CD1c-positive myeloid dendritic cell (primary cell): ENCODE results near the gene RPS19BP1.
A peak's percentile ranks its signal among the peaks of the same experiment; 100 is the strongest.
"Not testable (repeated sequence)": the region's sequence is repeated elsewhere in the genome, so short reads cannot be mapped to it uniquely, and the experiment has no call there.

Experiments
- DNase-seq: peaks from one replicate; pipeline ENCODE4 v3.0.0-alpha.2; 2016; ENCODE audit errors: extremely low spot score

Gene RPS19BP1

DNA sequence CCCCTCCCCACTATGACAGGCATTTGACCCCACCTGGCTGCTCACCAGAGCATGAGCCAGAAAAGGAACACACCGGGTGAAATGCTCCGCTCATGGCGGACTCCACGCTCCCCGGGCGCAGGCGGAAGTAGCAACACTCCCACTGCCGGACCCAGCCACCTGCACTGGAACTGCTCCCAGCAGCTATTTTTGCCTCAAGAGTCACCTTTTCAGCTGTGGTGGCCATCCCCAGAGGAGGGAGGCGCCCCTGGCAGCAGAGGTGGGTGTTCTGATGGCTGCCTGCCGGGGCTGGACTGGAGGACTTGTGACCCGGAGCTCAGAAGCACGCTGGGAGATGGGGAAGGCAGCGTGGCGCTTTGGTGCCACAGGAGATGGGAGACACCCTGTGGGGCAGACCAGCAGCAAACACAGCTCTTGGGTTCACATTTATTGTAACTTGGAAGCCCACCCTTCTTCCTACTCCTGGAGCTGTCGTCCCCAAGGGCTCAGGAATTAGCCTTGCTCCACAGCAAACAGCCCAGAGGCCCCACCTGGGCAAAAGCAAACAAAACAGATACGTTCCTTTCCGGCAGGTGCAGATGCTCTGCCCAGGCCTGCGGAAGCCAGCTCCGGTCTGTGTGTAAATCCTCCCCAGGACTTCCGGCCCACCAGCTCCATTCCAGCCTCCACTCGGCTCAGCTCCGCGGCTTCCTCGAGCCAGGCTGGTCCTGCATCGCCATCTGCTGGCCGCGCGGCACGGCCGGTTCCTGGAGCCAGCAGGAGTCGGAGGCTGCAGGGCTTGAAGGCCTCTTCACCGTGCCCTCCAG, 3.7 kb downstream of the RPS19BP1 start:
- peak; percentile 94 for DNase-seq

DNA sequence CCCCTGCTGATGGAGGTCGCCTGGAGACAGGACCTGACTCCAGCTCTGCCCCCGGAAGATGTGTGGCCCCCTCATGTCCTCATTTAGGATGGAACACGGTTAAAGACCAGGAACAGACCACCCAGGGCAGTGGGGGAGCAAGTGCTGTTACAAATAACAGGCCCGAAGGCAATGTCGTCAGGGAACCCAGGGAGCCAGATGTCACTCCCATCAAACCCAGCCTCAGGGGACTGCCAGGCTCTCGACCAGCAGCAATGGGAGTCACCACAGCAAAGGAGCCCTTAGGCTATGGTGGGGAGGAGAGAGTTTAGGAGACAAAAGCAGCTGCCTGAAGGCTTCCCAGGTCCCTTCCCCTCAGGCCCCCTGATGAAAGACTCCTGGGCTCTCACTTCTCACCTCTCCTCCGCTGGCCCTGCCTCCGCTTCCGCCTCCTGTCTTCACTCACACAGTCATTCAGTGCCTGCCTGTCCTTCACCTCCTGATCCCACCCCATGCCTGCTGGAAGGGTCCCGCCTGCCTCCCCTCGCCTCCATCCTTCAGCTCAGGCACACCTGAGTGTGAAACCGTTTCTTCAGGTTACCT, 4.4 kb downstream of the RPS19BP1 start:
- DNase-seq: no peak

DNA sequence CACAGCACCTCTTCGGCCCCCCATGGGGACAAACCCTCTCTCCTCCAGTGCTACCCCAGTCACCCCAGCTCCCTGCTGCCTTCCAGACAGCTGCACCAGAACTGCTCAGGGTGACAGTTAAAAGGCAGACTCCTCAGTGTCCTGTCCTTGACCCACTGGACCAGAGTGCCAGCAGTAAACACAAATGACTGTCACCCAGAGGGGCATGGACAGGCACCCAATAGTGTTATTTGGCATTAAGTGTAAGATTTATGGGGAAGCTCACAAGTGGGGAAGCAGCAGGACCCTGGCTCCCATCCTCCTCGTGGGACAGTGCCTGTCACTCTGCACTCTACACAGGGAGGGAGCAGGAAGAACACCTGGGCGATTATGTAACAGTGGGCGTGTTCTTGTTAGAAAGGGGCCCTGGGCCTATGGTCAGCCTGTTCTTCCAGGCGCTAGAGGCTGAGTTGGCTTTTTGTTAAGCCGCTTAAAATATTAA, 5.0 kb downstream of the RPS19BP1 start:
- no peak for DNase-seq

DNA sequence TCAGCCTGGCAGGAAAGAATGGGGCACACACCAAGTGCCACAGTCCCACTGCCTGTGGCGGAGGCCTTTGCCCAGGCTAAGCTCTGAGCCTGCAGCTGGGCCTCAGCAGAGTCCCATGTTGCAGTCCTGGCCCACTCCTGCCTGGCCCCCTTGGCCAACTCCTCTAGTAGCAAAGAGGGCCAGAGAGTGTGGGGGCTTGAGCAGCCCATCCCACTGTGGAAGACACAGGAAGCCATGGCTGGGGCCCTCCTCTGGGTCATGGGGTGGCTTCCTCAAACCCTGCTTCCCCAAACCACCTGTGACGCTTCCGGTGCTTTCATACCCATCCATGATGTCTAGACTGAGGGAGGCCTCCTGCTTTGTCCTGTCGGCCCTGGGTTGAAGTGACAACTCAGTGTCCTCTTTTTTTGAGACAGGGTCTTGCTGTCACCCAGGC, 5.8 kb downstream of the RPS19BP1 start:
- DNase-seq: peak; percentile 55

DNA sequence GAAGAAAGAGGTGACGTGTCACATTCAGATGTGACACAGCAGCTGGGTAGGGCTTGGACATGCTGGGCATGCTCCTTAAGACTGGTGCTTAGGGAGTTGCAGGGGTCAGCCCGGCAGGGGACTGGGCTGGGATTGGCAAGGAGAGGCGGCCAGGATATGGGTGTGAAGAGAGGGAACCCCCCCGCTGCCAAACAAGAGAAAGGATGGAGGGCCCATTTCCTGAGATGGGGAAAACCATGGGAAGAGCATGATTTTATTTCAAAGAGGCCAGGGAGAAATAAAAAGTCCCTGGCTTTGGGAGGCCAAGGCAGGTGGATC, 6.9 kb downstream of the RPS19BP1 start:
- no peak for DNase-seq

DNA sequence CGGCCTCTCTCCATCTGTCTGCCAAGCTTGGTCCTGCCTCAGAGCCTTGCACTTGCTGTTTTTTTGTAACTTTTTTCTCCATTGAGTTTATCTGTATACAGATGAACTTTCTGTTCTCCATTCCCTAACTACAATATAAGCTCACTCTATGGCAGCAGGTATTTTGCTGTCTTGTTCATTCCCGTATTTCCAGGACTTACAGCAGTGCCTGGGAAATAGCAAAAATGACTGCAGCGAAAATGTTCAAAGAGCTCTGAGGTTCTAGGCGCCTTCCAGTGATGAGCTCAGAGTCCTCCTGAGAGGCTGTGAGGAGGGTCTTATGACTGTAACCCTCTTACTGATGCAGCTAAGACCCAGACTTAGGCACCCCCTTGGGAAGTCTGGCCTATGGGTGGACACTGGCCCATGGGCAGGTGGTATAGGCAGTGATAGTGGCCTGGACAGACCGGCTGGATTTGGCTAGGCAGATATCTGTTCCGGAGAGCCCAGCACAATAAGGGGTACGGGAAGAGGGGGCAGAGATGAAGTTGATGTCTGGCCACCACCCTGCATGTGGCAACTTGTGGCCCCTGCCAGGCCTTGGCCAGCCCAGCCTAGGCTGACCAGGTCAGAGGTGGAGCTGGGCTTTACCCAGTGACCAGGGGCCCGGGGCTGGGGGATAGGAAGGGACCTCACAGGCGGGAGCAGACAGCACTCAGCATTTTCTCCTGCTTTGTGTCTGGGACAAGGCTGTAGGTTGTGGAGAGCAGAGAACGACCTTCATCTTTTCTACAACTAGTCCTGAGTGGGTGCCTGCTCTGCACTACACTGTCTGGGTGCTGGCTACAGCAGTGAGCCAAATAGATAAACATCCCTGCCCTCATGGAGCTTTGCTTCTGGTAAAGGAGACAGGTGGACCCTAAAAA, 7.5 kb downstream of the RPS19BP1 start:
- DNase-seq: no peak

DNA sequence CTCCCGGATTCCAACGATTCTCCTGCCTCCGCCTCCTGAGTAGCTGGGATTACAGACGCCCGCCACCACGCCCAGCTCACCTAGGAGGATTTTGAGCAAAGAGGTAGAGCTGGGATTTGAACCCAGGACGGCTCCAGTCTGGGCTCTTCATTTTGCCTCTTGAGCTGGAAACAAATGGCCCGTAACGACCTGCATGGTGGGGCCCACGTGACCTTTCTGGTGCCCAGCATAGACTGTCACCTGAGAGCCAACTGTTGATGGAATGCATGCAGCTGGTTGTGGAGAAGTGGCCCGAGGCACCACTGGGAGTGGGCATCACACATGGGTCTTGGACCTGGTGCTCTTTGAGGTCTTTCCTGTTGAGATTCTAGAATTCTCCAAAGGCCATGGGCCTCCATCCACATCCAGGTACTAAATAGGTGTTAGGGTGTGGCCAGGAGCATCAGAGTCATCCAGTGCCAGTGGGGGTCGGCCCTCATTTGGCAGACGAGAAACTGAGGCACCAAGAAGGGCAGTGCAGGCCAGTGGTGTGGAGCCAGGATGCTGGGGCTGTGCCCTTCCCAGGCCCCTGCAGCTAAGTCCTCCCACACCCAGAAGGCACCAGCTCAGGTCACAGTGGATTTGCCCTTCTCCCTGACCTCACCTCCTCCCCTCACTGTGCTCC, 8.3 kb downstream of the RPS19BP1 start:
- no peak for DNase-seq

DNA sequence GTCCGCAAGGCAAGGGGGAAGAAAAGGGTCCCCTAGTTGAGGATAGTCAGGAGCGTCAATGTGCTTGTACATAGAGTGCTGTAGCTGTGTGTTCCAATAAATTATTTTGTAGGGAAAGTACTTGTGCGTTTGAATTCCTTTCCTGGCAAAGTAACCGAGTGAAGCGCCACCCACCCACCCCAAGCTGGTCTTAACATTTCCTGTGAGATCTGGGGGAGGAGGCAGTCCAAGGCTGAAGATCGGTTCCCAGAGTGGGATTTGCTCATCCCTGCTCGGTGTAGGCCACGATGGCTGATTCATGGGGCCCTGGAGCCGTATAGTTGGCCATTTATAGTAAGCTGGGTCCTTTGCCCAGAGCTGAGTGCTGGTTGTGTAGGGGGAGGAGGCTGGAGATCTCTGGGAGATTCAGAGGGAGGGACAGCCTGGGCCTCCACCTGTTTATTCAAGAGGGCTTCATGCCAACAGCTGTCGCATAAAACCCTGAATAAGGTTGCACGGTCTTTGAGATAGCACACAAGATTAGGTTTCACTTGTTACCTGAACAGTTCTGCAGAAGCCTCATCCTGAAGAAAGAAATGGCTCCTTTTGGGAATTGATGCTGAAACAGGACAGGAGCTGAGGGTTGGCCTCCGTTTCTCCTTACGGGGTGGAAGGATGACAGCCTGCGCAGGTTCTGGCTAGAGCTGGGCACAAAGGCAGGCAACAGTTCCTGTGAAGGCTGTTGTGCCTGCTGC, 9.8 kb downstream of the RPS19BP1 start:
- DNase-seq: no peak

DNA sequence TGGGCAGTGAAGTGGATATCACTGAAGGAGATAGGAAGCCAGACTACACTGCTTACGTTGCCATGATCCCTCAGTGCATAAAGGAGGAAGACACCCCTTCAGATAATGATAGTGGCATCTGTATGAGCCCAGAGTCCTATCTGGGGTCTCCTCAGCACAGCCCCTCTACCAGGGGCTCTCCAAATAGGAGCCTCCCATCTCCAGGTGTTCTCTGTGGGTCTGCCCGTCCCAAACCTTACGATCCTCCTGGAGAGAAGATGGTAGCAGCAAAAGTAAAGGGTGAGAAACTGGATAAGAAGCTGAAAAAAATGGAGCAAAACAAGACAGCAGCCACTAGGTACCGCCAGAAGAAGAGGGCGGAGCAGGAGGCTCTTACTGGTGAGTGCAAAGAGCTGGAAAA, 10.5 kb downstream of the RPS19BP1 start:
- not testable (repeated sequence) for DNase-seq

DNA sequence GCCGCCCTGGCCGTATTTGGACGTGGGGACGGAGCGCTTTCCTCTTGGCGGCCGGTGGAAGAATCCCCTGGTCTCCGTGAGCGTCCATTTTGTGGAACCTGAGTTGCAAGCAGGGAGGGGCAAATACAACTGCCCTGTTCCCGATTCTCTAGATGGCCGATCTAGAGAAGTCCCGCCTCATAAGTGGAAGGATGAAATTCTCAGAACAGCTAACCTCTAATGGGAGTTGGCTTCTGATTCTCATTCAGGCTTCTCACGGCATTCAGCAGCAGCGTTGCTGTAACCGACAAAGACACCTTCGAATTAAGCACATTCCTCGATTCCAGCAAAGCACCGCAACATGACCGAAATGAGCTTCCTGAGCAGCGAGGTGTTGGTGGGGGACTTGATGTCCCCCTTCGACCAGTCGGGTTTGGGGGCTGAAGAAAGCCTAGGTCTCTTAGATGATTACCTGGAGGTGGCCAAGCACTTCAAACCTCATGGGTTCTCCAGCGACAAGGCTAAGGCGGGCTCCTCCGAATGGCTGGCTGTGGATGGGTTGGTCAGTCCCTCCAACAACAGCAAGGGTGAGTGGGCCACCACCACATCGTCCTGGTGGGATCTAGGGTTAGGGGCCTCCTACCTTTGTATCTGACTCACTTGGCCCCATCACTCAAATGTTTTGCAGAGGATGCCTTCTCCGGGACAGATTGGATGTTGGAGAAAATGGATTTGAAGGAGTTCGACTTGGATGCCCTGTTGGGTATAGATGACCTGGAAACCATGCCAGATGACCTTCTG, 11.3 kb downstream of the RPS19BP1 start:
- peak; percentile 93 for DNase-seq

DNA sequence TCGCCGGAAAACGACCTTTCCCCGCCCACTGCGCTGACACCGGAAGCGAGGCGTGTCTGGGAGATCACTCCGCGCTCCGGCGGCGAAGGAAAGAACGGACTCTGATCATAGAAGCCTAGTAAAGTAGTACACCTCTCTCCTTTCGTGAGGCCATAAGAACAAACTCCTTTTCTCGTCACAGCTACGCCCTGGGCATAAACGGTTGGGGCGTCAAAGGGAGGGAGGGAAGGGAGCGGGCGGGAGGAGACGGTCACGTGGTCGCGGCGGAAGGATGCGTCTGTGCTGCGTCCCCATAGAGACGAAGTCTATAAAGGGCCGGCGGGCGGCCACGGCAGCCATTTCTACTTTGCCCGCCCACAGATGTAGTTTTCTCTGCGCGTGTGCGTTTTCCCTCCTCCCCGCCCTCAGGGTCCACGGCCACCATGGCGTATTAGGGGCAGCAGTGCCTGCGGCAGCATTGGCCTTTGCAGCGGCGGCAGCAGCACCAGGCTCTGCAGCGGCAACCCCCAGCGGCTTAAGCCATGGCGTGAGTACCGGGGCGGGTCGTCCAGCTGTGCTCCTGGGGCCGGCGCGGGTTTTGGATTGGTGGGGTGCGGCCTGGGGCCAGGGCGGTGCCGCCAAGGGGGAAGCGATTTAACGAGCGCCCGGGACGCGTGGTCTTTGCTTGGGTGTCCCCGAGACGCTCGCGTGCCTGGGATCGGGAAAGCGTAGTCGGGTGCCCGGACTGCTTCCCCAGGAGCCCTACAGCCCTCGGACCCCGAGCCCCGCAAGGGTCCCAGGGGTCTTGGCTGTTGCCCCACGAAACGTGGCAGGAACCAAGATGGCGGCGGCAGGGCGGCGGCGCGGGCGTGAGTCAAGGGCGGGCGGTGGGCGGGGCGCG, 12.1 kb downstream of the RPS19BP1 start, which contains the start of gene ATF4:
TSS of gene ATF4 (plus strand) at position 337 of the 880 bp plus-strand sequence. CDS start 884 bp downstream, outside the sequence.
- DNase-seq: peak; percentile 95

DNA sequence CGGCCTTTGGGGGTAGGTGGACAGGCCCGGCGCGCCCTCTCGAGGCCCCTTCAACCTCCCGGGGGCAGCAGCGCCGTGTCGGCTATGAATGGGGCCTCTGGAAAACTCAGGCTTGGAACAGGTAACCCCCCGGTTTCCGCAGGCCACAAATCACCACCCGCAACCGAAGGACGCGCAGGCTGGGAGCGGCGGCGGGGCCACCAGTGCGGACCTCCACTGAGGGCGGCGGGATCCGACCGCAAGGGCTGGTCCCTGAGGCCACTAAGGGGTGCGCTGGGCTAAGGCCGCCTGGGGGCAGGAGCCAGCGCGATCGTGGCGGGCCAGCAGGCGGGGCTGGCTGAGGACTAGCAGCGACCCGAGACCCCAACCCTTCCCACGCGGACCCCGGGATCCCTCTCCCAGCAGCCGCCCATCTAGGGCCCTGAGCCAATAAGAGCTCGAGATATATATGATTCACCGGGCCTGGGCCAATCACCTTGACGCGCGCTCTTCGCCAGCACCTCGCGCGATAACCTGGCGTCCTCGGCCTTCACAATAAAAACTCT, 12.8 kb downstream of the RPS19BP1 start:
- DNase-seq: peak; percentile 99

DNA sequence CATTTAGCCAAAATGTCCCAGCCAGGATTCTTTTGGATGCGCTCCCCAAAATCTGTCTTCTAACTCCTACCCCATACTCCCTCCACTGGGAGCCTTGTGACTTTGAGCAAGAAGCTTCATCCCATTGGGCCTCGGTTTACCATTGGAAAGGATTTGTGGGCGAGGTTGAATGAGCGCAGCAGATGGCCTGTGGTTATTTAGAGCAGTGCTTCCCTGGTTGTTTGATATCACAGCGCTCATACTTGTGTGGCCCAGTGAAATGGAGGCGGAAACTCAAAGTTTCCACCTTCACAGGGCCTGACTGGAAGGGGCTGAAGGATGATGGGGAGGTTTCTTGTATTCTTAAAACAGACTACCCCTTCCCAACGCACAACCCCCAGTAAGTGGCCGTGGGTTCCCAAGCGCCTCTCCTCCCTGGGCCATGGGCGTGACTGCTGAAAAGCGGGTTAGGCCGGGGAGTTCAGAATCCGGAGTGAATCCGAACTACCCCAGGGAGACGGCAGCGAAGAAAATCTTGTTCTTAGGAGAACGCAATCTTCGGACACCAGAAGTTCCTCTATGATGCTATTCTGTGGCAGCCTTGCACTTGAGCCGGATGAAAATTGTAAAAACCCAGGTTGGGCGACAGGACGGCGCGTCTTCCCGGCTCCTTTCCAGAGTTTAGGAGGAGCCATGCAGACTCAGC, 13.4 kb downstream of the RPS19BP1 start:
- DNase-seq: peak; percentile 35

DNA sequence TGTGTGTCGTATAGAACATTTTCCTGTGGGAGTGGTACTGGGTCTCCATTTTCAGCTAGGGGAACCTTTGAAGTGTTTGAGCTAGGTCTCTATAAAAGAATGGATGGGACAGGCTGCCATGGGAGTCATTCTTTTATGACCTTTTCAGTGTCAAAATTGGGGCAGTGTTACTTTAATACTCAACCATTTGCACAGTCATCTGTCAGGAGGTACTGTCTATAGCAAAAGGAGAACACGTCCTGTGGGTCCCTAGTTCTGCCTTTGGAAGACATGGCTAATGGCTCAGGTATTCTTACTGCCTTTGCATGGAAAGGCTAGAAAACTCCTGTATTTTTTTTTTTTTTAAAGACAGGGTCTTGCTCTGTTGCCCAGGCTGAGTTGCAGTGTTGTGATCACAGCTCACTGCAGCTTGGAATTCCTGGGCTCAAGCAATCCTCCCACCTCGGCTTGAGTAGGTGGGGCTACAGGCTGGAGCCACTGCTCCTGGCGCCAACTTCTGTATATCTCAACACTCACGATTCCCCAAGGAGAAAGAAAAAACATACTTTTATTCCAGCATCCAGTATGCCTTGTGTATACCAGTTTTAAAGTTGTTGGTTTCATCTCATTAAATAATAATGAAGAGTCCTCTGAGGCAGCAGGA, 14.3 kb downstream of the RPS19BP1 start:
- peak; percentile 32 for DNase-seq

DNA sequence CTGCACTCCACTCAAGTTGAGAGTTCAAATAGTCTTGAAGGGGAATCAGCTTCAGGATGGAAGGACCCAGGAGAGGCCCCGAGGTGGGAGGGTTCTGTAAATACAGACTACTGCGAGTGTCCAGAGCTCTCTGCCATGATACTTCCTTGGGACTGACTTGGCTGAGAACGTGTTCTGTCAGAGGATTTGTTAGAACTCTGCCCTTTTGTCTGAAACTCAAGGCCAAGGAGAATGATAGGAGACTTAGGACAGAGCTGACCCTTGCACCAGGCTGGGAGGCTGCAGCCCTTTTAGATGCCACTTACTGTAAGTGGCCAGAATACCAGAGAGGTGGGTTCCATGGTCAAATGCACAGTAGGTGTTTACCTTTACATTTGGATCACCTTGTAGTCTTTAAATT, 15.1 kb downstream of the RPS19BP1 start:
- DNase-seq: no peak

DNA sequence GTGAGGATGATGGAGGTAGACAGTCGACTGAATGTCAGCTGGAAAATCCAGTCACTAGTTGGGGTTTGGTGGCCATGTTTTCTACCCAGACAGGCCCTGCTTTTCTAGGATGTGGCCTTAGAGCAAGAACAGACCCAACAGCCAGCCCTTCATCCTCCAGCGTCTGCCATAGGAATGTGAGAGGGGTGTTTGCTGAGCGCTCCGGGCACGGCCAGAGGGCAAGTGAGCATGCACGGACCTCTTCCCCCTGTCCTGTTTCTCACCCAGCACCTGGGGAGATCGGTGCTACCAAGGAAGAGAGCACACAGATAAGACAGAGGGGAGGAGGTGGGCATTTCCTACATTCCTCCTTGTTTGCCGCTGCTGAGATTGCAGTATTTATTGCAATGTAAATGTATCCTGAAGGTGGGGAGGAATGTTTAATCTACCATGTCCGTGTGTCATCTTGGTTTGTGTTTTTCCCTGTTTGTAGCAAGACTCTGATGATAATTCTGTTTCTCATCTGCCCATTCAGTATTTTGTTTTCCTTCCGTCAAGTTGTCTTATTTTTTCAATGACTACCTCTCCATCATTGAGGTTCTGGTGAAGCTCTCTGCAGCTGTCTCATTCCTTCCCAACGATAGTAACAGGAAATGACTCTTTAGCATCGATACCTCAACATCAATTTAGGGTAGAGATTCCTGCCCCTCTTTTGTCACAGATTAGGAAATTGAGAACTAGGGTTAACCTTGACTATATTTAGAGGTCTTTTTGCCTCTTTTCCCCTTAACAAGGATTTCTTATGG, 17.1 kb downstream of the RPS19BP1 start:
- no peak for DNase-seq

DNA sequence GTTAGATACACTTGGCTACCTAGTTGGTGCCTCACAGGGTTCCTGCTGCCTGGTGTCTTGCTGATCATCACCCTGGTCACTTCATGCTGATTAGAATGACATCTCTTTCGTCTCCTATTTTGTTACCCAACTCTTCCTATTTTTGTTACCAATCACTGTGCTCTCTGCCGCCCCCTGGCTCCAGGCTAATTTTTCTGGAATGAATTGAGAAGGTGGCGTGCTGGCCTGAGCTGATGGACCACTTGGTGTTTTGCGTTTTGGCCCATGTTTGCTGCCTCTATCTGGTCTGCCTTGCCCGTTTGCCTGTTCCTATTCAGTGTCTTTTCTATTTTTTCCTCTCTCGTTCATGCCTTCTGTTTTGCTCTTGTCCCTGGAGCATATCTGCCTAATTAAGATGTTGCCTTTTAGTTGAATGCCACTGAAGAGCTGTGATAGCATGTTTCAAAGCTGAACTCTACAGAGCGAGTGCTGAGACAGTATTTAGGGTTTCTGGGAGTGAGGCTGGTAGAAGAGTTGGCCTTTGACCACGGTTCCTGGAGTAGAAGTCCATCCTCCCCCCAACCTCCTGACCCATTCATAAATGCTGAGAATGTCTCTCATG, 18.1 kb downstream of the RPS19BP1 start:
- peak; percentile 67 for DNase-seq
